ENCODE measurements around the gene BAZ2B.
A peak's percentile ranks its signal among the peaks of the same experiment; 100 is the strongest.

Gene BAZ2B

DNA sequence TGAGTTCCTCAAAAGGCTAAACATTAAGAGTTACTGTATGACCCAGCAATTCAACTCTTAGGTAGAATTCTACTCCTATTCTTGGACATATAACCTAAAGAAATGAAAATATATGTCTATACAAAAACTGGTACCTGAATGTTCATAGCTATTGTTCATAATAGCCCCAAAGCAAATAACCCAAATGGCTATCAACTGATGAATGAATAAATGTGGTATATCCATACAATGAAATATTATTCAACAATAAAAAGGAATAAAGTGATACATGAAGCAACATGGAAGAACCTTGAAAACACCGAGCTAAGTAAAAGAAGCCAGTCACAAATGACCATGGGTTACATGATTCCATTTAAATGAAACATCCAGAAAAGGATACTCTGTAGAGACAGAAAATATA, 114.6 kb downstream of the BAZ2B start:
- Histone ChIP-seq H3K27ac (no peak overlapping the region), H3K9me3 (replicated peaks in 1 of 11) (peaks cover 14 to 27% (median 22%) of the 10 kb centered on the region in 11 experiments), H3K36me3 (peaks cover 6 to 19% (median 10%) of the 10 kb centered on the region in 11 experiments; a peak in 17 of 22 replicates), H4K20me1 (peaks cover 0 to 17% (median 0%) of the 10 kb centered on the region in 11 experiments; a peak in 3 of 22 replicates), H3K4me1 (peaks cover 7 to 15% (median 12%) of the 10 kb centered on the region in 10 experiments; a peak in 16 of 20 replicates), H3K9ac (no peak overlapping the region), H3K4me2 (no peak overlapping the region), H3K4me3 (no peak overlapping the region), H3K27me3 (no peaks in the 10 kb centered on the region)
- TF ChIP-seq Cebpa-rat (IDR thresholded peaks at IDR 0.05): no peak

DNA sequence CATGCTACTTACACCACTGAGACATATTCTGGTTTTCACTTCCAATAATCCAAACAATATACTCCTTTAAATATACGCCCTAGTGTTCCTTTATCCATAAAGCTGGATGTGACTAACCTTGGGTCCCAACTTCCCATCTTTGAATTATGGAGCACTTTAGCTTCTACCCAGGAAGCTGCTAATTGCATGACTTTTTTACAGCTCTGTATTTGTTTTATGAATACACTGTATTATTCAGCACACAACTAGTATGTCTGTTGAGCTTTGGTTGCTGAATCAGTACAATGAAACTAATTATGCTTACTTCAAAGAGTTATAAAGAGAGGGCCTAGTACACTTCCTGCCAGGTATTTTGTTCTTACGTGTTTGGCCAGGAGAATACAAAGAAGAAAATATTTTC, 118.5 kb downstream of the BAZ2B start:
- no peak overlapping the region for H3K4me3 ChIP-seq
- peaks cover 14 to 31% (median 23%) of the 10 kb centered on the region in 11 experiments for H3K9me3 ChIP-seq (replicated peaks in 1 of 11)
- peak overlapping the region in 8 of 11 experiments; percentile 24 to 53 (median 45); a peak in 14 of 22 replicates for H3K4me2 ChIP-seq
- H4K20me1 ChIP-seq: peaks cover 0 to 9% (median 0%) of the 10 kb centered on the region in 11 experiments; a peak in 1 of 22 replicates
- H3K9ac ChIP-seq: peak overlapping the region in 2 of 11 experiments; percentile 24 to 33; a peak in 4 of 22 replicates
- TF ChIP-seq Cebpa-rat (IDR thresholded peaks at IDR 0.05): no peak
- H3K36me3 ChIP-seq: peaks cover 6 to 19% (median 10%) of the 10 kb centered on the region in 11 experiments; a peak in 17 of 22 replicates
- H3K27me3 ChIP-seq: no peaks in the 10 kb centered on the region
- H3K27ac ChIP-seq: peak overlapping the region in 10 of 11 experiments; percentile 50 to 83 (median 66); a peak in 19 of 22 replicates
- peaks cover 7 to 22% (median 14%) of the 10 kb centered on the region in 10 experiments; a peak in 16 of 20 replicates for H3K4me1 ChIP-seq

DNA sequence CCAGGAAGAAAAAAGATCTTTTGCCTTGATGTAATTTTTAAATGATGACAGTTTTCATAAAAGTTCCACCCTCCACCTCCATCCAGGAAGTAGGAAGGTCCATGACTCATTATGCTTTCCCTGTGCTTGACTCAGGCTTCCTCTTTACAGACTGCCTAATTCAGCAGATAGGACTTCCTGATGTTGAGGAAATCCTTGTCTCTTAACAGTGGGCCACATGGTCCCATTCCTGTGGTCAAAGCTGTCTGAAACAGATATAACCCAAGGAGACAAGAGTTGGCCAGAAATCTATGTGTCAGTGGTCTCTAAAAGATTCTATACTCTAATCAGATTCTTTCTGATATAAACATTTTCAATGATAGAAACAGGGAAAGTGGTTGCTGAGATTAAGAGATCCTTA, 119.1 kb downstream of the BAZ2B start:
- peaks cover 14 to 28% (median 21%) of the 10 kb centered on the region in 11 experiments for H3K9me3 ChIP-seq (replicated peaks in 1 of 11)
- peaks cover 6 to 19% (median 10%) of the 10 kb centered on the region in 11 experiments; a peak in 17 of 22 replicates for H3K36me3 ChIP-seq
- no peak overlapping the region for H3K4me3 ChIP-seq
- H4K20me1 ChIP-seq: peaks cover 0 to 9% (median 0%) of the 10 kb centered on the region in 11 experiments; a peak in 1 of 22 replicates
- peak overlapping the region in 10 of 11 experiments; percentile 50 to 83 (median 66); a peak in 21 of 22 replicates for H3K27ac ChIP-seq
- peak overlapping the region in 10 of 11 experiments; percentile 24 to 53 (median 41); a peak in 18 of 22 replicates for H3K4me2 ChIP-seq
- no peaks in the 10 kb centered on the region for H3K27me3 ChIP-seq
- peak overlapping the region in 4 of 11 experiments; percentile 4 to 33 (median 26); a peak in 5 of 22 replicates for H3K9ac ChIP-seq
- TF ChIP-seq Cebpa-rat (IDR thresholded peaks at IDR 0.05): no peak
- H3K4me1 ChIP-seq: peaks cover 7 to 22% (median 14%) of the 10 kb centered on the region in 10 experiments; a peak in 16 of 20 replicates

DNA sequence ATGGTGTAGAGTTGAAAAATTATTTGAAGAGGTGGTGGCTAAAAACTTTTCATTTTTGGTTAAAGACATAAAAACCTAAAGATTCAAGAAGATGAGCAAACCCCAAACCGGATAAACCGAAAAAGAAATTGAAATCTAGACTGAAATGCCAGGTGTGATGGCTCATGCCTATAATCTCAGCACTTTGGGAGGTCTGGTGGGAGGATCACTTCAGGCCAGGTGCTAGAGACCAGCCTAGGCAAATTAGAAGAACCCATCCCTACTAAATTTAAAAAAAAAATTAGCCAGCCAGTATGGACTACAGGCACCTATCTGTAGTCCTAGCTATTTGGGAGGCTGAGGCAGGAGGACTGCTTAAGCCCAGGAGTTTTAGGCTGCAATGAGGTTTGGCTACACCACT, 126.9 kb downstream of the BAZ2B start:
- H3K4me3 ChIP-seq: no peak overlapping the region
- H3K4me1 ChIP-seq: no peaks in the 10 kb centered on the region
- peaks cover 0 to 45% (median 0%) of the 10 kb centered on the region in 11 experiments; a peak in 2 of 22 replicates for H4K20me1 ChIP-seq
- no peak for TF ChIP-seq Cebpa-rat (IDR thresholded peaks at IDR 0.05)
- H3K9ac ChIP-seq: no peak overlapping the region
- no peak overlapping the region for H3K4me2 ChIP-seq
- H3K9me3 ChIP-seq (replicated peaks in 1 of 11): no peaks in the 10 kb centered on the region
- H3K27me3 ChIP-seq: no peaks in the 10 kb centered on the region
- no peak overlapping the region for H3K27ac ChIP-seq
- no peaks in the 10 kb centered on the region; a peak in 1 of 22 replicates for H3K36me3 ChIP-seq

DNA sequence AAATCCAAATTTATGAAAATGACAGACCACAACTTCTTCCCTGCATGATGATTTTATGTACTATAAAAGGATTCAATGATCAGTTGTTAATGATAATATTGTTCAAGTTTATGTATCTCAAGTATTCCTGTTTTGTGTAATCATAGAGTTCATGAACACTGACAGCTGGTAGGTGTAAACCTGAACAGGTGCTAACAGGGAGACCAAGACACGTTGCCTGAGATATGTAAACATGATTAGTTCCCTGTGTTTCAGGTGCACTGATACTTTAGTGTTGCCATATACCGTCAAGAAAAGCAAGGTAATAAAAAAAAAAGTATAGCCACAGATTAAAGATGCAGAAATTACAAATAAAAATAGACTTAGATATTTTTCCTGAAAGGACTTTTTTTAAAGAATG, 131.8 kb downstream of the BAZ2B start:
- Histone ChIP-seq H3K4me3 (no peak overlapping the region), H3K36me3 (peaks cover 0 to 9% (median 0%) of the 10 kb centered on the region in 11 experiments; a peak in 1 of 22 replicates), H3K27ac (no peak overlapping the region), H3K9ac (no peak overlapping the region), H3K9me3 (replicated peaks in 1 of 11) (no peaks in the 10 kb centered on the region), H3K4me1 (no peaks in the 10 kb centered on the region), H3K4me2 (no peak overlapping the region), H4K20me1 (peaks cover 0 to 39% (median 0%) of the 10 kb centered on the region in 11 experiments; a peak in 3 of 22 replicates), H3K27me3 (no peaks in the 10 kb centered on the region)
- no peak for TF ChIP-seq Cebpa-rat (IDR thresholded peaks at IDR 0.05)

DNA sequence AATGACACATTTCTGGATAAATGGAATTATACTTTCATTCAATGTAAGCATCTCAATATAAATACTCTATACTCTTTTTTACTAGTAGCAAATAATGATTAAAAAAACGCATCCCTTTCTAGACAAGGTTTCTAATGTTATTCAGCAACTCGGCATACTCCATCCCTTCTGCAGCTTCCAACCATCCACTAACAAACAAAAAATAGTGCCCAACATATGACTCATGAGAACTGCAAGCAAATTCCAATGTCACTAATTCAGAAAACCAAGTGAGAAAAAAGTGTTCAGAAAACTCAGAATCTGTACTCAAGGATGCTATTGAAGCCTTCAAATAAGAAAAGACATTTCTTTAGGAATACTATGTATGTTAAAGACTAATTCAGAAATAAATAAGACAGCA, 140.0 kb downstream of the BAZ2B start:
- Histone ChIP-seq H3K4me1 (no peaks in the 10 kb centered on the region), H4K20me1 (peaks cover 0 to 10% (median 0%) of the 10 kb centered on the region in 11 experiments; a peak in 2 of 22 replicates), H3K9ac (no peak overlapping the region), H3K36me3 (peaks cover 28 to 49% (median 41%) of the 10 kb centered on the region in 11 experiments), H3K4me3 (no peak overlapping the region), H3K27ac (no peak overlapping the region), H3K9me3 (replicated peaks in 1 of 11) (peaks cover 7 to 25% (median 12%) of the 10 kb centered on the region in 11 experiments; a peak in 17 of 22 replicates), H3K4me2 (no peak overlapping the region), H3K27me3 (no peaks in the 10 kb centered on the region)
- no peak for TF ChIP-seq Cebpa-rat (IDR thresholded peaks at IDR 0.05)

DNA sequence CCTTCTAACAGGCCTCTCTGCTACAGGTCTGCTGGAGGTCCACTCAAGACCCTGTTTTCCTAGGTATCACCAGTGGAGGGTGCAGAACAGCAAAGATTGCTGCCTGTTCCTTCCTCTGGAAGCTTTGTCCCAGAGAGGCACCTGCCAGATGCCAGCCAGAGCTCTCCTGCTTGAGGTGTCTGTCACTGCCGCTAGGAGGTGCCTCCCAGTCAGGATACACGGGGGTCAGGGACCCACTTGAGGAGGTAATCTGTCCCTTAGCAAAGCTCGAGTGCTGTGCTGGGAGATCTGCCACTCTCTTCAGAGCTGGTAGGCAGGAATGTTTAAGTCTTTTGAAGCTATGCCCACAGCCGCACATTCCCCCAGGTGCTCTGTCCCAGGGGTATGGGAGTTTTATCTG, 140.6 kb downstream of the BAZ2B start:
- TF ChIP-seq Cebpa-rat (IDR thresholded peaks at IDR 0.05): no peak
- Histone ChIP-seq H3K9ac (no peak overlapping the region), H3K9me3 (replicated peaks in 1 of 11) (peaks cover 7 to 25% (median 12%) of the 10 kb centered on the region in 11 experiments; a peak in 17 of 22 replicates), H4K20me1 (peaks cover 0 to 7% (median 0%) of the 10 kb centered on the region in 11 experiments; a peak in 2 of 22 replicates), H3K36me3 (peaks cover 28 to 52% (median 42%) of the 10 kb centered on the region in 11 experiments), H3K4me1 (no peaks in the 10 kb centered on the region), H3K27ac (no peak overlapping the region), H3K4me3 (no peak overlapping the region), H3K27me3 (no peaks in the 10 kb centered on the region), H3K4me2 (no peak overlapping the region)

DNA sequence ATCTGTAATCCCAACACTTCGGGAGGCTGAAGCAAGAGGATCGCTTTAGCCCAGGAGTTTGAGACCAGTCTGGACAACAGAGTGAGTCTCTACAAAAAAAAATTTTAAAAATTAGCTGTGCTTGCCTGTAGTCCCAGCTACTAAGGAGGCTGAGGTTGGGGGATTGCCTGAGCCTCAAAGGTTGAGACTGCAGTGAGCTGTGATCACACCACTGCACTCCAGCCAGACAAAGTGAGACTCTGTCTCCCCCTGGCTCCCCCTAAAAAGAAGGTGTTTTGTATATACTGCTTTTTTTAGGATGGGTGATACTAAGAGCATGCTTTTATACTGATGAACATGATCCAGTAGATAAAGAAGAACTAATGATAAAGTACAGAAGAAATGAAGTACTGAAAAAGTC, 145.0 kb downstream of the BAZ2B start:
- Histone ChIP-seq H4K20me1 (peaks cover 0 to 18% (median 0%) of the 10 kb centered on the region in 11 experiments; a peak in 3 of 22 replicates), H3K36me3 (peaks cover 24 to 74% (median 35%) of the 10 kb centered on the region in 11 experiments; a peak in 21 of 22 replicates), H3K4me2 (no peak overlapping the region), H3K27me3 (no peaks in the 10 kb centered on the region), H3K4me3 (no peak overlapping the region), H3K9me3 (replicated peaks in 1 of 11) (peaks cover 19 to 37% (median 24%) of the 10 kb centered on the region in 11 experiments), H3K4me1 (no peaks in the 10 kb centered on the region), H3K27ac (no peak overlapping the region), H3K9ac (no peak overlapping the region)
- TF ChIP-seq Cebpa-rat (IDR thresholded peaks at IDR 0.05): no peak

DNA sequence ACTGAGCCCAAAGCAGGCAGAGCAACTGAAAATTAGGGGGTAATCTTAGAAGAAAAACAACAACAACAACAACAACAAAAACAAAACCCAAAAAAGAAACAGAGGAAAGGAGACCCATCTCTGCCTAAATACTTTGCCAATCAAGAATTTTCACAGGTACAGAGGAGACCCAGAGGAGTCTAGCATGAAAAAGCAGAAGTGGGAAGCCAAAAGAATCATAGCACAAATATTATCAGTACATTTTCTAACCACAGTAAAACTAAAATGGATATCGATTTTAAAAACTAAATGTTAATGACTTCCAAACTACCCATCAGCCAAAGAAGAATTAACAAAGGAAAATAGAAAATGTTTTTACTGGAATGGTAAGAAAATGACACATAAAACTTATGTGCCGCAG, 148.1 kb downstream of the BAZ2B start:
- no peaks in the 10 kb centered on the region for H3K4me1 ChIP-seq
- no peak overlapping the region for H3K27ac ChIP-seq
- H3K36me3 ChIP-seq: peaks cover 0 to 76% (median 22%) of the 10 kb centered on the region in 11 experiments; a peak in 19 of 22 replicates
- H3K27me3 ChIP-seq: no peaks in the 10 kb centered on the region
- no peak for TF ChIP-seq Cebpa-rat (IDR thresholded peaks at IDR 0.05)
- H3K4me2 ChIP-seq: no peak overlapping the region
- H3K4me3 ChIP-seq: no peak overlapping the region
- peaks cover 0 to 18% (median 0%) of the 10 kb centered on the region in 11 experiments; a peak in 3 of 22 replicates for H4K20me1 ChIP-seq
- no peak overlapping the region for H3K9ac ChIP-seq
- peaks cover 7 to 20% (median 15%) of the 10 kb centered on the region in 11 experiments; a peak in 20 of 22 replicates for H3K9me3 ChIP-seq (replicated peaks in 1 of 11)
